GM12801 (cell line): ENCODE measurements around the gene SLC44A2.
A peak's percentile ranks its signal among the peaks of the same experiment; 100 is the strongest.

Experiments
- CTCF ChIP-seq: IDR thresholded peaks from one replicate; pipeline ENCODE4 v1.5.1; 2011; ENCODE audit warnings: control low read depth; ENCODE audit not compliant: insufficient read length; ENCODE audit errors: extremely low read depth

The SLC44A2 gene

GRCh38 chr19:10625003-10625761, at the start of gene SLC44A2:
Gene SLC44A2, plus strand, starts transcription at chr19:10625553. Its CDS starts 81 bp downstream, at chr19:10625634.
- TF ChIP-seq CTCF, result no peak

- no peak for TF ChIP-seq CTCF
Measured at GRCh38 chr19:10577951-10578350, 47.4 kb upstream of the SLC44A2 start.

GRCh38 chr19:10580979-10581631, 44.2 kb upstream of the SLC44A2 start:
- peak; percentile 93 for TF ChIP-seq CTCF

- TF ChIP-seq CTCF, result no peak
Measured at GRCh38 chr19:10582091-10582490, 43.3 kb upstream of the SLC44A2 start.

GRCh38 chr19:10583036-10583776, 42.1 kb upstream of the SLC44A2 start:
- TF ChIP-seq CTCF, result no peak

GRCh38 chr19:10586396-10586795, 39.0 kb upstream of the SLC44A2 start:
- no peak for TF ChIP-seq CTCF

- TF ChIP-seq CTCF, result no peak
Measured at GRCh38 chr19:10587022-10587838, 38.1 kb upstream of the SLC44A2 start, which contains the start of gene AP1M2. Gene AP1M2, minus strand, starts transcription at chr19:10587312. Its CDS starts 81 bp downstream, at chr19:10587231.
